CD4-positive, alpha-beta T cell treated with Interleukin-10 for 1 hour (primary cell): Measurements from ENCODE around the gene DERL2.
"Not testable (repeated sequence)": the region's sequence is repeated elsewhere in the genome, so short reads cannot be mapped to it uniquely, and the experiment has no call there.

Experiments used
- DNase-seq: peaks from one replicate; pipeline ENCODE4 v3.0.0-alpha.2; 2020

The DERL2 gene

GRCh38 chr17:5435781-5436315 lies 50.1 kb downstream of the DERL2 start:
- DNase-seq = not testable (repeated sequence)

- no peak for DNase-seq
These were observed 51.0 kb downstream of the DERL2 start for GRCh38 chr17:5434984-5435383.

- DNase-seq = no peak
These were observed 53.9 kb downstream of the DERL2 start for GRCh38 chr17:5431949-5432556.

GRCh38 chr17:5431234-5431633 lies 54.7 kb downstream of the DERL2 start:
- not testable (repeated sequence) for DNase-seq

- no peak for DNase-seq
These were observed 55.5 kb downstream of the DERL2 start for GRCh38 chr17:5430413-5430999.

GRCh38 chr17:5429191-5429887 lies 56.6 kb downstream of the DERL2 start:
- DNase-seq = no peak

GRCh38 chr17:5425826-5426225 lies 60.2 kb downstream of the DERL2 start:
- no peak for DNase-seq

GRCh38 chr17:5424909-5425308 lies 61.1 kb downstream of the DERL2 start:
- no peak for DNase-seq

GRCh38 chr17:5422505-5422904 lies 63.5 kb downstream of the DERL2 start:
- DNase-seq = no peak
